ENCODE measurements around the gene SLMAP. TPM values are rescaled to one million over a fixed set of nuclear protein-coding genes. Genes with fewer than 3 reads are reported as not detected.

SLMAP gene
- total RNA-seq, 1 donor, result 44.1 TPM

- TF ChIP-seq CTCF (IDR thresholded peaks at IDR 0.05; ENCODE audit: insufficient read depth, low read length), result no peak
- no peak overlapping the region for H3K4me3 ChIP-seq (ENCODE audit: low read depth, low read length)
- DNase-seq (ENCODE audit: low read depth), result no peak
Observed at GRCh38 chr3:57956833-57957174, 200.7 kb downstream of the SLMAP start.

- TF ChIP-seq CTCF (IDR thresholded peaks at IDR 0.05; ENCODE audit: insufficient read depth, low read length), result no peak
- DNase-seq (ENCODE audit: low read depth), result no peak
- H3K4me3 ChIP-seq (ENCODE audit: low read depth, low read length), result no peak overlapping the region
Observed at GRCh38 chr3:57957824-57958223, 201.7 kb downstream of the SLMAP start.

DNA sequence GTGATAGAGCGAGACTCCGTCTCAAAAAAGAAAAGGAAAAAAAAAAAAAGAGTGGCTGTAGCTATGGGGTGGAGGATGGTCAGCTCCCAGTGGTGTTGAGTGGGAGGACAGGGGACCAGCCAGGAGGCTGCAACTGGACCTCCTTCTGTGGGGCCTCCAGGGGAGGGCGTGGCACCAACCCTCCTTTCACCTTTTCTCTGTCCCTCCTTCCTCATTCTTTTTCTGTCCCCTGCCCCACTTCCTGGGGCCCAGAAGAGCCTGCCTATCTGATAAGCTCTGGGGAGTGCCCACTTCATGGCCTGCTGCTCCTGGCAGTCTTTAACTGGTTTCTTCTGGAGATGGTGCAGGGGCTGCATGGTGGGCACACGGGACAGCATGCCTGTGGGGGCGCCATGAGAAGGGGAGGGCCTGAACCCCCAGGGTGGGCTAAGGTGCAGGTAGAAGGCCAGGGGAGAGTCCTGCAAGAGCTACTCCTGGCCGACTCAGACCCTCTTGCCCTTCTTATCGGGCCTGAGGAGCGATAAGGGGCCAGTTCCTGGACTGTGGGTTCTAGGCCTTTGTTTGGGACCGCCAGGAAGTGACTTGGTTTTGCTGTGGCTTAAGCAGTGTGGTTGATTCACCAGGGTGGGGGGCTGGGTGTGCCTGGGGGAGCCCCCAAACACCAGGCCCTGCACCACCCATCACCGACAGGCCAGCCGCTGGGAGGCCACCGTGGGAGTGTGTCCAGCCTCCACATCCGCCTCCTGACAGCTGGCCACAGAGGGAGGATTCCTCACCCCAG is 202.7 kb downstream of the SLMAP start:
- peak; percentile 61 for DNase-seq (ENCODE audit: low read depth)
- H3K4me3 ChIP-seq (ENCODE audit: low read depth, low read length), result no peak overlapping the region
- TF ChIP-seq CTCF (IDR thresholded peaks at IDR 0.05; ENCODE audit: insufficient read depth, low read length), result no peak

- TF ChIP-seq CTCF (IDR thresholded peaks at IDR 0.05; ENCODE audit: insufficient read depth, low read length), result no peak
- peak; percentile 79 for DNase-seq (ENCODE audit: low read depth)
- H3K4me3 ChIP-seq (ENCODE audit: low read depth, low read length), result peak overlapping the region; percentile 39
Observed at GRCh38 chr3:57959423-57960173, 203.5 kb downstream of the SLMAP start.

DNA sequence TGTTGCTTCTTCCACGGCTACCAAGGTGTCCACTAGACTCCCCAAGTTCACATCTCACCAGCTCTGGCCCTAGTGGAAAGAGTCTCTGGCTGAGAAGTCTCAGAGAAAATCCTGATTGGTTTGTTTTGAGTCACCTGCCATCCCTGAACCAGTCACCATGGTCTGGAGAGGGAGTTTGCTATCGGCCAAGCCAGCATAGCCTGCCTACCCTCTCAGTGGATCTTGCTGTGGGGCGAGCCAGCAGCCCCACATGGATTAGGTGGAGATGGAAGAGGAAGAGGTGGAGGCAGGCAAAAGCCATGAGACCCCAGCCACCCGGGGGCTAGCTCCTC is 204.0 kb downstream of the SLMAP start:
- TF ChIP-seq CTCF (IDR thresholded peaks at IDR 0.05; ENCODE audit: insufficient read depth, low read length), result no peak

GRCh38 chr3:57961177-57961827 is 205.2 kb downstream of the SLMAP start:
- DNase-seq (ENCODE audit: low read depth), result no peak
- TF ChIP-seq CTCF (IDR thresholded peaks at IDR 0.05; ENCODE audit: insufficient read depth, low read length), result no peak
- no peak overlapping the region for H3K4me3 ChIP-seq (ENCODE audit: low read depth, low read length)

More for the DNA sequence above, 204.0 kb downstream of the SLMAP start:
- H3K4me3 ChIP-seq (ENCODE audit: low read depth, low read length), result no peak overlapping the region
- DNase-seq (ENCODE audit: low read depth), result no peak
